T1000 (cell line): ENCODE data around the gene STK24.

Source experiments
- DNase-seq: peaks from one replicate; lab custom pipeline; 2025; ENCODE audit warnings: mixed read lengths; lab: John Stamatoyannopoulos, UW

STK24 gene

GRCh38 chr13:98556142-98556816, 20.6 kb downstream of the STK24 start:
- DNase-seq = no peak

GRCh38 chr13:98549728-98550317, 27.1 kb downstream of the STK24 start:
- DNase-seq = no peak

DNA sequence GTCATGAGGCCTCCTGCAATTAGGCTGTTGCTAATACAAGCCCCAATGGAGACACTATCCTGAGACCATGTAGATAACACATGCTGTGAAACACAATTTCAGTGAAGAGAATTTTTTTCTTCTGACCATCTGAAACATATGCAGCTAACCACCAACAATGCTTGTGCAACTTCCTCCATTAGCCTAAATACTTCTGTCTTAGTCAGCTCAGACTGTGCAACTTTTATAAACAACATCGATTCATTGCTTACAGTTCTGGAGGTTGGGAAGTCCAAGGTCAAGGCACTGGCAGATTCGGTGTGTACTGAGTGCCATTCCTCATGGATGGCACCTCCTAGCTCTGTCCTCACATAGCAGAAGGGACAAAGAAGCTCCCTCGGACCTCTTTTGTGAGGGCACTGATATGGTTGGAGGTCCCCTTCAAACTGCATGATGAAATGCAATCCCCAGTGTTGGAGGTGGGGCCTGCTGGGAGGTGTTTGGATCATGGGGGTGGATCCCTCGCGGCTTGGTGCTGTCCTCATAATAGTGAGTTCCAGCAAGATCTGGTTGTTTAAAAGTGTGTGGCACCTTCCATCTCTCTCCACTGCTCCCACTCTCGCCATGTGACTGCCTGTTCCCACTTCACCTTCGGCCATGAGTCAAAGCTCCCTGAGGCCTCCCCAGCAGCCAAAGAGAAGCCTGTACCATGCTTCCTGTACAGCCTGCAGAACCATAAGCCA, 27.7 kb downstream of the STK24 start:
- DNase-seq = no peak

DNA sequence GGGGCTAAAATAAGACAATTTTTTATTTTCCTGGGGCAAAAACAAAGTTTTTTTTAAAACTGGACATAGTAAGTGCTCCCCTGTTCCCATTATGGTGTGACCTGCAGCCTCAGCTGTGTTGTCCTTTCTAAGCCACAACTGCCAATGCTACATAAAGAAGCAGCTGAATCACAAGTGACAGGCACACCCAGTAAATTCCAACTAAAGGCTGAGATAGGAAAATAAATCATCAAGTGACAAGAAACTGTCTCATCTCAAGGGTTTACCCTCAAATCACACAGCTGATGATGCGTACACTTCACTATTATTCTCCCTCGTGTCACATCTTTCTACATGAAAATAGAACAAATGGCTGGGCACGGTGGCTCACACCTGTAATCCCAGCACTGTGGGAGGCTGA, 28.7 kb downstream of the STK24 start:
- DNase-seq = no peak

DNA sequence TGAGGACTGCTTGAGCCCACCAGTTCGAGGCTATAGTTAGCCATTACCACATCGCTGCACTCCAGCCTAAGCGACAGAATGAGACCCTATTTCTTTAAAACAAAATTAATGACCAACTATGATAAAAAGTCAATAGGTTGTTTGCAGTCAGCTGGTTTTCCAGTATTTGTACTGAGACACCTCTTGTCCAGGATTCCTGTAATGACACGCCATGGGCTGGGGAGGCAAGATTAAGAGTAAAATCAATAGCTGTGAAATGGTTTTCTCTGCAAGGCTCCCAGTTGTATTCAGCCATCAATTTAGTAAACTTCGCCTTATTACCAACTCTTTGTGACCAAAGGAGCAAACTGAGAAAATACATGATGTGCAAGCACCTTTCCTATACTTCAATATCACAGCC, 29.5 kb downstream of the STK24 start:
- no peak for DNase-seq

GRCh38 chr13:98546402-98546801, 30.5 kb downstream of the STK24 start:
- DNase-seq = no peak

- no peak for DNase-seq
Measured at GRCh38 chr13:98544104-98544710, 32.7 kb downstream of the STK24 start.

- no peak for DNase-seq
Measured at GRCh38 chr13:98543378-98544103, 33.4 kb downstream of the STK24 start.

GRCh38 chr13:98542568-98543377, 34.1 kb downstream of the STK24 start:
- no peak for DNase-seq

- DNase-seq = no peak
Measured at GRCh38 chr13:98541701-98542203, 35.2 kb downstream of the STK24 start.

DNA sequence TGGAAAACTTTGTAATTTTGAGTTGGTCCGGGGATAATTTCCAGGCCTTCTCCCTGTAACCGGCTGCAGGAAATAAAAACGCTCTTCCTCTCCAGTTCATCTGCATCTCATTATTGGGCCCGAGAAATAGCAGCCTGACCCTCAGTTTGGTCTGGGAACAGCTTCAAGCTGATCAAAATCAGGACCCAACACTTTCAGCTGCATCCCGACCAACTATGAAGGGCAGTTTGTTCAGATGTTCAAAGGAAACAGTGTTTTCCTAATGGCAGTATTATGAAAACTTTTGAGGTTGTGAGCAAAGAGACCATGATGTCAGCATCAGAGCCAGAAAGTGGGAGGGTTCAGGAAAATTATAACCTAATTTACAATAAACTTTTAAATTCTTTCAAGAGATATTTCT, 35.7 kb downstream of the STK24 start:
- no peak for DNase-seq

GRCh38 chr13:98540476-98540875, 36.4 kb downstream of the STK24 start:
- no peak for DNase-seq

- no peak for DNase-seq
Measured at GRCh38 chr13:98539666-98540065, 37.2 kb downstream of the STK24 start.

GRCh38 chr13:98538876-98539275, 38.0 kb downstream of the STK24 start:
- no peak for DNase-seq

DNA sequence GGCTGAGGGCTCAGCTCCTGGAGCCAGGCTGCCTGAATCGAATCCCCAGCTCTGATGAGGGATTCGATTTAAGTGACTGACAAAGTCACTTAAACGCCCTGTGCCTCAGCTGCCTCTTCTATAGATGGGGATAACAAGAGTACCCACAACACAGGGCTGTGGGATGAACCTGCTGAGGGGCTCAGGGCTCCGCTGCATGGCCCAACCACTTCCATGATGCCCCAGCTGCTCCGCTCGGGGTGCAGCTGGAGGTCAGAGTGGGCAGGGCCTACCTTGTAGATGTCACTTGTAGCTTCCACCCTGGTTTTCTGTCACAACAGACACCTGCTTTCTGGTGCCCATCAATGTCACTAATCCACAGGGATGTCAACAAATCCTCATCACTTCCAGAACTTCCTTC, 39.2 kb downstream of the STK24 start:
- no peak for DNase-seq

DNA sequence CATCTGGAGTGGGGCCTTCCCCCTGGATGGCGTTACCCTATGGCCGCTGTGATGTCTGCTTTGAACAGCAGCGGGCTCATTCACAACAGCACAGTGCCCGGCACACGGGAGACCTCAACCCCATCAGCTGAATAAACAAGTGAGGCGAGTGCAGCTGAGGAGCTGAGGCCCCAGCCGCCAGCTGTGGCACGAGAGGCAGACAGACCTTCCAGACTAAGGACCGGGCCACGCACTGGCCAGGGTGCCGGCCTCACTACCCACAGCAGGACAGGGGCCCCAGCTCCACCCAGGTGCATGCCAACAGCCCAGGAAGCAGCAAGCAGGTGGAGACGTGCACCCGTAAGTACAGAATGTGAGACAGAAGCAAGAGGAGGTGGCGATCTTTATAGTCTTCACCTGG, 39.6 kb downstream of the STK24 start:
- no peak for DNase-seq

DNA sequence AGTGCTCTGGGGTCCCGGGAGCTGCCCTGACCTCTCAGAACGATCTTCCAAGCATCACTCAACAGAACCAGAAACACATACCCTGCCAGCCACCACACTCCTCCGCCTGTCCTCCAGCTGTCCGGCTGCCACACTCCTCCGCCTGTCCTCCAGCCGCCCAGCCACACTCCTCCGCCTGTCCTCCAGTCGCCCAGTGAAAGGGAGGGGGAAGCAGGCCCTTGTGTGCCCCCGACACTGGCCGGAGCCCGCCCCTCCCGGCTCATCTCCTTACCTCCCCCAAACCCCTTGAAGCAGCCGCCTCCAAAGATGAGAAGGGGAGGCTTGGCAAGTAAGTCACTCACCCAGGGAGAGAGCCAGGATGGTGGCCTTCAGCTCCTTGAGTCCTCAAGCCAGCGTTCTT, 40.2 kb downstream of the STK24 start:
- DNase-seq = no peak

- no peak for DNase-seq
Measured at GRCh38 chr13:98535501-98536354, 41.2 kb downstream of the STK24 start.

DNA sequence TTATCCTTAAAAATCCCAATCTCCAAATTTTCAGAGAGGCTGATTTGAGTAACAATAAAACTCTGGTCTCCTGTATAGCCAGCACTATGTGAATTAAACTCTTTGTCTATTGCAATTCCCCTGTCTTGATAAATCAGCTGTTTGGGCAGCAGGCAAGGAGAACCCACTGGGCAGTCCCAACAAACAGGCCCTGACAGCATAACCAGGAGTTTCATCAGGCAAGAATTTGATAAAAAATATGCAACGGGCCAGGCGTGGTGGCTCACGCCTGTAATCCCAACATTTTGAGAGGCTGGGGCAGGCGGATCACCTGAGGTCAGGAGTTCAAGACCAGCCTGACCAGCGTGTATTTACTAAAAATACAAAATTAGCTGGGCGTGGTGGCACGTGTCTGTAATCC, 42.1 kb downstream of the STK24 start:
- DNase-seq = no peak

DNA sequence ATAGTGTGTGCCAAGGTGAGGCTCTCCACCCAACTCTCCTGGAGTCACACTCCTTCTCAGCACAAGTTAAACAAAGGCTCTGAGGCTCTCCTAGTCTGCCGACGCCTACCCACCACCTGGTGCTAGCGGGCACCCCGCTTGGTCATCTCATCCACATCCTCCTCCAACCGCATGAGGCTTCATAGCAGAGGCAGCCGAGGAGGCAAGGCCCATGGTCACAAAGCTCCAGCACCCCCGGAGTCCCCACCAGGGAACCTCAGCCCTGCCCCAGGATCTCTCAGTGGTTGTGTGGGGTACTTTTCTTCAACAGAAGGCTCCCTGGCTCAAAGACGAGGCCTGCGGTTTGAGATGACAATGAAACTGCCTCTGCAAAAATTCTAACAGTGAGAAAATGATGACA, 43.0 kb downstream of the STK24 start:
- DNase-seq = no peak
